HepG2 (cell line): ENCODE data around the gene SNX9. TPM values are rescaled to one million over a fixed set of nuclear protein-coding genes. Genes with fewer than 3 reads are reported as not detected.
A peak's percentile ranks its signal among the peaks of the same experiment; 100 is the strongest.

Source experiments
- BRD4 ChIP-seq: sonication (generic); formaldehyde crosslinking; IDR thresholded peaks from 2 replicates; pipeline ENCODE4 v1.4.0; 2020; ENCODE audit warnings: missing genetic modification reagents
- CCAR2 ChIP-seq: fragments of 200-400 bp; formaldehyde crosslinking; optimal IDR thresholded peaks from 2 replicates; pipeline ENCODE3; 2018; ENCODE audit warnings: low read depth, mild to moderate bottlenecking, low read length, moderate library complexity
- CERS6 ChIP-seq: sonication (generic); formaldehyde crosslinking; IDR thresholded peaks from 2 replicates; pipeline ENCODE4 v1.5.0; 2020; ENCODE audit warnings: missing genetic modification reagents
- FOXA1 ChIP-seq, 2 experiments: fragments of 450-650 bp in 1 of 2; sonication (generic) in 1 of 2; formaldehyde crosslinking in 1 of 2; IDR thresholded peaks; 2 replicates each; pipeline versions ENCODE4 v1.4.0 to v1.6.1; 2016 to 2020; ENCODE audit warnings: missing genetic modification reagents in 1 of 2
- HMGXB3 ChIP-seq: sonication (generic); formaldehyde crosslinking; IDR thresholded peaks from 2 replicates; pipeline ENCODE4 v1.4.0; 2020; ENCODE audit warnings: missing genetic modification reagents, borderline replicate concordance
- MZF1 ChIP-seq: sonication (generic); formaldehyde crosslinking; IDR thresholded peaks from 2 replicates; pipeline ENCODE4 v1.8.1; 2023; ENCODE audit warnings: mild to moderate bottlenecking, missing genetic modification reagents, borderline replicate concordance
- NR0B2 ChIP-seq: sonication (generic); formaldehyde crosslinking; IDR thresholded peaks from 2 replicates; pipeline ENCODE4 v1.4.0; 2020; ENCODE audit warnings: mild to moderate bottlenecking, missing genetic modification reagents
- PHF5A ChIP-seq: IDR thresholded peaks from one replicate; pipeline ENCODE4 v1.6.1; 2018; ENCODE audit warnings: low read depth, missing genetic modification reagents; ENCODE audit not compliant: unreplicated experiment
- SKI ChIP-seq: fragments of 450-650 bp; IDR thresholded peaks from one replicate; pipeline ENCODE4 v1.6.1; 2018; ENCODE audit warnings: mild to moderate bottlenecking; ENCODE audit not compliant: partially characterized antibody
- SUZ12 ChIP-seq: fragments of 150-350 bp; IDR thresholded peaks from 2 replicates; pipeline ENCODE4 v1.6.1; 2014; ENCODE audit warnings: low read depth, low read length
- SYNCRIP ChIP-seq: fragments of 200-400 bp; formaldehyde crosslinking; IDR thresholded peaks from 2 replicates; pipeline ENCODE4 v1.6.1; 2018; ENCODE audit warnings: mild to moderate bottlenecking, low read depth, low read length; ENCODE audit not compliant: insufficient read depth
- ZBTB38 ChIP-seq: sonication (generic); formaldehyde crosslinking; IDR thresholded peaks from 2 replicates; pipeline ENCODE4 v1.5.1; 2020; ENCODE audit warnings: mild to moderate bottlenecking, missing genetic modification reagents
- ZMAT3 ChIP-seq: sonication (generic); formaldehyde crosslinking; conservative IDR thresholded peaks from 2 replicates; pipeline ENCODE4 v1.7.0; 2021; ENCODE audit warnings: missing genetic modification reagents
- ZNF256 ChIP-seq: sonication (generic); formaldehyde crosslinking; conservative IDR thresholded peaks from 2 replicates; pipeline ENCODE4 v1.4.0; 2020; ENCODE audit warnings: missing genetic modification reagents
- ZNF281 ChIP-seq: sonication (generic); formaldehyde crosslinking; IDR thresholded peaks from 2 replicates; pipeline ENCODE4 v1.4.0; 2020; ENCODE audit warnings: missing genetic modification reagents, borderline replicate concordance
- ZNF335 ChIP-seq: sonication (generic); formaldehyde crosslinking; IDR thresholded peaks from 2 replicates; pipeline ENCODE4 v1.4.0; 2020; ENCODE audit warnings: missing genetic modification reagents
- ZNF614 ChIP-seq: IDR thresholded peaks from 2 replicates; pipeline ENCODE4 v1.6.1; 2018; ENCODE audit warnings: missing biosample characterization, missing genetic modification reagents, inconsistent platforms, borderline replicate concordance
- ZNF615 ChIP-seq: sonication (generic); formaldehyde crosslinking; IDR thresholded peaks from 2 replicates; pipeline ENCODE4 v1.5.0; 2020; ENCODE audit warnings: mild to moderate bottlenecking, missing genetic modification reagents, borderline replicate concordance
- ZNF747 ChIP-seq: sonication (generic); formaldehyde crosslinking; IDR thresholded peaks from 2 replicates; pipeline ENCODE4 v1.8.1; 2023; ENCODE audit warnings: missing genetic modification reagents, mild to moderate bottlenecking, borderline replicate concordance
- ZNF879 ChIP-seq: sonication (generic); formaldehyde crosslinking; IDR thresholded peaks from 2 replicates; pipeline ENCODE4 v1.8.1; 2023; ENCODE audit warnings: missing genetic modification reagents
- polyA plus RNA-seq, 8 experiments: library from polyadenylated mRNA; depleted of rRNA in 3 of 8; stranded (reverse) in 7 of 8; unstranded in 1 of 8; fragments of >200 nt; fragmentation: Illumina TruSeq in 4 of 8; extraction: Trizol in 4 of 8; gene quantifications; 2 replicates each; pipeline versions ENCODE4 v1.2.1 to v1.2.3, GENCODE V29; 2011 to 2016; ENCODE audit warnings: low read depth in 4 of 8, missing spikeins in 1 of 8, mixed read lengths in 1 of 8; ENCODE audit not compliant: insufficient read depth in 1 of 8
- total RNA-seq, 5 experiments: library from RNA; depleted of rRNA; stranded (reverse); fragments of >200 nt; fragmentation: Illumina TruSeq; extraction: Trizol; gene quantifications; 2 replicates each; pipeline ENCODE4 v1.2.3, GENCODE V29; 2016; ENCODE audit warnings: low read depth in 1 of 5

SNX9 gene
- total and polyA plus RNA-seq, 2 of the 13 experiments (the other 11 are each of a cell fraction or from before 2014, with no cell fraction given) = 21.9 to 36.0 TPM

GRCh38 chr6:157954150-157955117 is 131.4 kb downstream of the SNX9 start (continued):
- TF ChIP-seq NR0B2 = 0 out of 2 replicates have a peak, but pooled peaks have one; percentile 24
- TF ChIP-seq CERS6 (CRISPR knock-in tag) = no peak
- no peak for TF ChIP-seq ZNF335 (CRISPR knock-in tag)
- peak; percentile 37; the same call in 1 of the 2 replicates for TF ChIP-seq ZNF615 (CRISPR knock-in tag)
- peak; percentile 26 for TF ChIP-seq PHF5A (CRISPR knock-in tag)
- no peak for TF ChIP-seq SUZ12
- peak; percentile 54 for TF ChIP-seq SKI
- TF ChIP-seq ZBTB38 (CRISPR knock-in tag) = peak; percentile 75
- TF ChIP-seq HMGXB3 (CRISPR knock-in tag) = 0 out of 2 replicates have a peak, but pooled peaks have one; percentile 54
- TF ChIP-seq ZNF614 (CRISPR knock-in tag) = no peak
- TF ChIP-seq CCAR2 = no peak
- no peak for TF ChIP-seq MZF1 (CRISPR knock-in tag)
- TF ChIP-seq ZNF256 (CRISPR knock-in tag) = 0 out of 2 replicates have a peak, but pooled peaks have one; percentile 53
- TF ChIP-seq ZNF281 (CRISPR knock-in tag) = no peak
- TF ChIP-seq ZMAT3 (CRISPR knock-in tag) = no peak
- no peak for TF ChIP-seq ZNF879 (CRISPR knock-in tag)
- TF ChIP-seq SYNCRIP = no peak
- TF ChIP-seq BRD4 = no peak
- no peak for TF ChIP-seq FOXA1 (IDR thresholded peaks at IDR 0.05)
- TF ChIP-seq FOXA1 (CRISPR knock-in tag; IDR thresholded peaks at IDR 0.05) = peak; percentile 74
- TF ChIP-seq ZNF747 = no peak
